ENCODE results near the gene OR5T3.
"Not testable (repeated sequence)": the region's sequence is repeated elsewhere in the genome, so short reads cannot be mapped to it uniquely, and the experiment has no call there.

Gene OR5T3

DNA sequence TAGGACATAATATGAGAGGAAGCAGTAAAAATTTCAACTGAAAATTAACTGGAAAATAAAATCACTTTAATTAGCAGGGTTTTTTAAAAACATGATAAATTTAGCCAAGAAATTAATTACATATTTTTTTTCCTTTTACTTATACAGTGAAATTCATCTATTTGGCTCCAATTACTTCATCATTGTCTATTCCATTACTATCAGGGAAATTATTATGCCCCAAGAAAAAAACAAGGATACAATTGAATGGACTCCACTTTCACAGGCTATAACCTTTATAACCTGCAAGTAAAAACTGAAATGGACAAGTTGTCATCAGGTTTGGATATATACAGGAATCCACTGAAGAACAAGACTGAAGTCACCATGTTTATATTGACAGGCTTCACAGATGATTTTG, at the start of gene OR5T3:
Gene OR5T3, plus strand, starts transcription at position 301 of the 400 bp plus-strand sequence. Its CDS starts 0 bp downstream, at position 301.
- no peak for DNase-seq

DNA sequence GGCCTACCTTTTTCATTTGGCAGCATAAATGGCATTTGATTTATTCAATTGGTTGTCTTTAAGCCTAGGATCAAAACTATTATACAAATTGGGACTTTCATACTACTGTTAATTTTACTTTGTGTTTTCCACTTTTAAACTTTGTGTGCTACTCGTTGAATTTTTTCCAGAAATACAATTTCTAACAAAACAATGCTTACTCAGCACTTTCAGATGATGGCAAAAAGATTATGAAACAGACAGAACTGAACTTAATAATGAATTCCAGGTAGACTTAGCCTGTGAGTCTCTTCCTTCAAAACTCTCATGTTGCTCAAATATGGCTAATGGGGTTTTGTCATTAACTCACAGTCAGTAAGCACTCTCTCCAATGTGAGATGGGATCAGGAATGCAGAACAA, 44.3 kb upstream of the OR5T3 start:
- DNase-seq = no peak

DNA sequence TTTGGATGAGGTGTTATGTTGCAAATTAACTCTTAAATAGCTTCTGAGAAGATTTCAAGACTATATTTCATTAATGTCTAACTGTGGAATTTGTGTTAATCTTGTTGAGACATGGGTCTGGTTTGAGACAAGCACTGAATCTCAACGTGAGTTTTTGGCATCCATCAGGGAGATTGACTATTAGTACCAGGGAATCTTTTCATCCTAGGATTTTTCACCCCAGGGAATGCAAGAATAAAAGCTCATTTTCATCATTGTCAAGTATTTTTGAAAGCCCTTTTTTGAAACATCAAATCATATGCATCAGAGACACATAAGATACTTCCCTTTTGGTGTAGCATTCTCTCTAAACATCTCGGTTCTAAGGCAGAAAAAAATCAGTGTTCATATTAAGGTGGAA, 37.5 kb upstream of the OR5T3 start:
- no peak for DNase-seq

DNA sequence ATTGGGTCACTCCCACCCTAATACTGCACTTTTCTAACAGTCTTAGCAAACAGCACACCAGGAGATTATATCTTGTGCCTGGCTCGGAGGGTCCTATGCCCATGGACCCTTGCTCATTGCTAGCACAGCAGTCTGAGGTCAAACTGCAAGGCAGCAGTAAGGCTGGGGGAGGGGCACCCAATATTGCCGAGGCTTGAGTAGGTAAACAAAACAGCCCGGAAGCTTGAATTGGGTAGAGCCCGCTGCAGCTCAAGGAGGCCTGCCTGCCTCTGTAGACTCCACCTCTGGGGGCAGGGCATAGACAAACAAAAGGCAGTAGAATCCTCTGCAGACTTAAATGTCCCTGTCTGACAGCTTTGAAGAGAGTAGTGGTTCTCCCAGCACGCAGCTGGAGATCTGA, 32.3 kb upstream of the OR5T3 start:
- not testable (repeated sequence) for DNase-seq

DNA sequence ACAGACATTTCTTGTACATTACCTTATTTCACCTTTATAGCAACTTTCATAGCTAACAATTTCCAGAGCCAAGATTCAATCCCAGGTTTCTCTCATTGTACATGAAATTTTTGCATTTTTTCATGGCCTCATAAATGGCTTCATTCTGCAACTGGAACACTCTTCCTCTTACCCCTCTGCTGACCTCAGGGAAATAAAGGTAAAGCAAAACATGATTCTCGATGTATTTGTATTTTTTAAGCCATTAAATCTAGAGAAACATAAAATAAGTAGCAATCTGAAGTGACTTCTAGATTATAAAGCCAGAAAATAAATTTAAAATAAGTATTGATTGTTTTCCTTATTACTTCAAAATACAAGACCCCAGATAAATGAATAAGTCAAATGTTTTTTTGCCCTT, 17.9 kb upstream of the OR5T3 start, which contains the start of gene OR5T2:
Gene OR5T2, minus strand, starts transcription at position 101 of the 400 bp plus-strand sequence. CDS start 1,193 bp downstream, outside the sequence.
- DNase-seq = no peak

DNA sequence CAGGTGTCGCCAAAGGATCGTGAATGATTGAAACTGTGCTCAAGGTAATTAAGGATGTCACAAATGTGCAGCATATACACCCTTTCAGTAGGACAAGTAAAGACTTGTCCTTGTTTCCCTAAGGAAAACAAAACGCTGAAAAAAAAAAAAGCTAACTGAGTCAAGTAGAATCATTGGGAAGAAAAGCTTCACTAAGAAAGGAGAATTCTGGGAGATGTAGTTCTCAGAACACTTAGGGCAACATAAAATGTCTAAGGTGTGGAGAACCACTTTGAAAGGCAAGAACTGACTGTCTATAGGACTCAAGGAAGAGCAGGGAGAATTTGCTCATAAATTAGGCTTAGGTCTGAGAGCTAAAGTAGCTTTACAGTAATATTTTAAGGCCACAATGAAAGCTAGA, 19.0 kb downstream of the OR5T3 start:
- DNase-seq = no peak

DNA sequence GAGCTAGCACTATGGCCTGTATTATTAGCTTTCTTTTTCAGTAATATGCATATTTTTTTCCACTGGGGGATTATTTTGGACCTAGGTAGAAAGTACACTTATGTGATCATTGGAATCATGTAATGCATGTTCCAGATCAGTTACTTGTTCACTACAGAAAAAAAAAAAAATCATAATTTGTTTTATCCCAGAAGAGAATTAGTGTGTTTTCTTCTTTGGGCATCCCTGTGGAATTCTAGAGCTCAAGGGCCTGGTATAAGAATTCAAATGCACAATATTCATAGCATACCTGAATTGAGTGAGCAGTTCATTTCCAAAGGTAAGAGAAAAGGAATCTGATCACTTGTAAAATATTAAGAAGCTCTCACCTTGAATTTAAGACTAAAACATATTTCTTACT, 21.8 kb downstream of the OR5T3 start, which contains the start of gene OR5T1:
Gene OR5T1, plus strand, starts transcription at position 301 of the 400 bp plus-strand sequence. CDS start 1,485 bp downstream, outside the sequence.
- DNase-seq = no peak

DNA sequence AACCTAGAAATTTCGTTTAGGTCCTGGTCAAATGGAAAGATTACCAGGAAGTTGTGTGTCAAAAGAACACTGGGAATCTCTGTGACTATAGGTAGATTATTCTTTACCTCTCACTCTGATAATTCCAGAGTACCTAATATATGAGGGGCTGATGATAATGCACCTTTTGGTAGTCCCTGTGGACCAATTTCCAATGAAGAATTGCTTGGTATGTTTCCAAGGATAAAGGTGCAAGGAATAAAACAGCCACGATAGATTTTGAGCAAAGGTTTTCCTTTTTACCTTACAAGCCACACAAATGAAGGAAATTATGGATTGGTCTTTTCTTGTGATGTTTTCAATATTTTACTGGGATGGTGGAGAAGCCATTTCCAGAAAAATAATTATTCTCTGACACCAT, 40.1 kb downstream of the OR5T3 start, which contains the start of gene OR8H1:
Gene OR8H1, minus strand, starts transcription at position 101 of the 400 bp plus-strand sequence. CDS start 1,192 bp downstream, outside the sequence.
- DNase-seq = no peak

GRCh38 chr11:56296898-56297297, 44.8 kb downstream of the OR5T3 start:
- no peak for DNase-seq
